ENCODE measurements around the gene MYO7B. TPM values are rescaled to one million over a fixed set of nuclear protein-coding genes. Genes with fewer than 3 reads are reported as not detected.

The MYO7B gene
- total RNA-seq, 4 donors from 2014 or later = 214 to 1,039 (median 594) TPM

DNA sequence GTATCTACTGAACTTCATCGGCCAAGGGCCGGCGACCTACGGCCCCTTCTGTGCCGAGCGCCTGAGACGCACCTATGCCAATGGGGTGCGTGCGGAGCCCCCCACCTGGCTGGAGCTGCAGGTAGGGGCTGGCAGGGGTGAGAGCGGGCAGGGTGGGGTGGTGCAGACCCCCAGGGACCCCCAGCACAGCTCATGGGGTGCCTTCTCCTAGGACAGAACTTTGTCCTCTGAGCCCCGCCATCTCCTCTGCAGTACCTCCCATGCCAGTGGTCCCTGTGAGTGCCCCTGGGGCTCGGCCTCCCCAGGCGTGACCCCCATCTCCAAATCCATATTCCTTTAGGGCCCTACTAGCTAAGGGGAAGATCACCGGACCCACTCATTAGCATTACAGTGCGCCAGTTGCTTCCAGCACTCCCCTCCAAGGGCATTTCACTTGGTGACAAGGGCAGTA is 86.5 kb downstream of the MYO7B start:
- TF ChIP-seq, protein P1, sequence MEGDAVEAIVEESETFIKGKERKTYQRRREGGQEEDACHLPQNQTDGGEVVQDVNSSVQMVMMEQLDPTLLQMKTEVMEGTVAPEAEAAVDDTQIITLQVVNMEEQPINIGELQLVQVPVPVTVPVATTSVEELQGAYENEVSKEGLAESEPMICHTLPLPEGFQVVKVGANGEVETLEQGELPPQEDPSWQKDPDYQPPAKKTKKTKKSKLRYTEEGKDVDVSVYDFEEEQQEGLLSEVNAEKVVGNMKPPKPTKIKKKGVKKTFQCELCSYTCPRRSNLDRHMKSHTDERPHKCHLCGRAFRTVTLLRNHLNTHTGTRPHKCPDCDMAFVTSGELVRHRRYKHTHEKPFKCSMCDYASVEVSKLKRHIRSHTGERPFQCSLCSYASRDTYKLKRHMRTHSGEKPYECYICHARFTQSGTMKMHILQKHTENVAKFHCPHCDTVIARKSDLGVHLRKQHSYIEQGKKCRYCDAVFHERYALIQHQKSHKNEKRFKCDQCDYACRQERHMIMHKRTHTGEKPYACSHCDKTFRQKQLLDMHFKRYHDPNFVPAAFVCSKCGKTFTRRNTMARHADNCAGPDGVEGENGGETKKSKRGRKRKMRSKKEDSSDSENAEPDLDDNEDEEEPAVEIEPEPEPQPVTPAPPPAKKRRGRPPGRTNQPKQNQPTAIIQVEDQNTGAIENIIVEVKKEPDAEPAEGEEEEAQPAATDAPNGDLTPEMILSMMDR (IDR thresholded peaks at IDR 0.05) = no peak
- TF ChIP-seq POLR2A (IDR thresholded peaks at IDR 0.05) = no peak
- peak; percentile 12 to 38 (median 36) for DNase-seq
- peaks cover 0 to 70% (median 0%) of the 10 kb centered on the region in 3 donors for H3K36me3 ChIP-seq
- H3K27ac ChIP-seq = no peak overlapping the region
- no peaks in the 10 kb centered on the region for H3K27me3 ChIP-seq
- H3K4me3 ChIP-seq = no peak overlapping the region
- H3K9me3 ChIP-seq = no peaks in the 10 kb centered on the region
- H3K4me1 ChIP-seq = peaks cover 0 to 12% (median 2%) of the 10 kb centered on the region in 4 donors

DNA sequence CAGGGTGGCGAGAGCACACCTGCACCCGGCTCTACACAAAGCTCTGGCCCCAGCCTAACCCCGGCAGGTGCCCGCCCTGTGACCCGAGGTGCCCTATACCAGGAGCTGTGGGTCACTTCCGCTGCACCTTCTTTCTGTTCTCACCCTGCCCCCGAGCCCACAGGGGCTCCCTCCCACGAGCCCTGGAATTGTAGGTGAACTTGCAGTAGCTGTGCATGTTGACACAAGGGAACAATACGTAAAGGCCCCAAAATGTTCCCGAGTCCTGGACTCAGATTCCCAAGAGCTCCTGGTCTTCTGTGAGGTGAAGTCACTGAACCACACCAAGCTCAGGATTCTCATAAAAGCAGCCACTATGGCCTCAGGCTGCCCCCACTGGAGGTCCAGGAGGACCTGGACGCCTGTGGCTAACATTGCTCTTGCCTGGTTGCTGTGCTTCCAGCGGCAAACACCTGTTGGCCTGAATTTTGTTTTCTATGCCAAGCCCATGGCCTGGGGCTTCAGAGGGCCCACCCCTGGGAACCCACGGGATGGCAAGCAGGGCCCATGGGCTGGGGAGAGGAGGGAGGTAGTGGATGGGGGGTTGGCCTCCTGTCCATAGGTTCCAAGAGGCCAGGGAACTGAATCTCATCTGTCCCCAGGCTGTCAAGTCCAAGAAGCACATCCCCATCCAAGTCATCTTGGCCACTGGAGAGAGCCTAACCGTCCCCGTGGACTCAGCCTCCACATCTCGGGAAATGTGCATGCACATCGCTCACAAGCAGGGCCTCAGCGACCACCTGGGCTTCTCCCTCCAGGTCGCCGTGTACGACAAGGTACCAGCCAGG is 87.3 kb downstream of the MYO7B start:
- Histone ChIP-seq H3K27ac (no peak overlapping the region), H3K36me3 (peaks cover 0 to 71% (median 0%) of the 10 kb centered on the region in 3 donors), H3K27me3 (no peaks in the 10 kb centered on the region), H3K9me3 (no peaks in the 10 kb centered on the region), H3K4me1 (peaks cover 0 to 12% (median 2%) of the 10 kb centered on the region in 4 donors), H3K4me3 (no peak overlapping the region)
- TF ChIP-seq POLR2A (IDR thresholded peaks at IDR 0.05) = no peak
- TF ChIP-seq, protein P1 (IDR thresholded peaks at IDR 0.05) = no peak
- DNase-seq = peak in 2 of 3 donors; percentile 14 to 19

DNA sequence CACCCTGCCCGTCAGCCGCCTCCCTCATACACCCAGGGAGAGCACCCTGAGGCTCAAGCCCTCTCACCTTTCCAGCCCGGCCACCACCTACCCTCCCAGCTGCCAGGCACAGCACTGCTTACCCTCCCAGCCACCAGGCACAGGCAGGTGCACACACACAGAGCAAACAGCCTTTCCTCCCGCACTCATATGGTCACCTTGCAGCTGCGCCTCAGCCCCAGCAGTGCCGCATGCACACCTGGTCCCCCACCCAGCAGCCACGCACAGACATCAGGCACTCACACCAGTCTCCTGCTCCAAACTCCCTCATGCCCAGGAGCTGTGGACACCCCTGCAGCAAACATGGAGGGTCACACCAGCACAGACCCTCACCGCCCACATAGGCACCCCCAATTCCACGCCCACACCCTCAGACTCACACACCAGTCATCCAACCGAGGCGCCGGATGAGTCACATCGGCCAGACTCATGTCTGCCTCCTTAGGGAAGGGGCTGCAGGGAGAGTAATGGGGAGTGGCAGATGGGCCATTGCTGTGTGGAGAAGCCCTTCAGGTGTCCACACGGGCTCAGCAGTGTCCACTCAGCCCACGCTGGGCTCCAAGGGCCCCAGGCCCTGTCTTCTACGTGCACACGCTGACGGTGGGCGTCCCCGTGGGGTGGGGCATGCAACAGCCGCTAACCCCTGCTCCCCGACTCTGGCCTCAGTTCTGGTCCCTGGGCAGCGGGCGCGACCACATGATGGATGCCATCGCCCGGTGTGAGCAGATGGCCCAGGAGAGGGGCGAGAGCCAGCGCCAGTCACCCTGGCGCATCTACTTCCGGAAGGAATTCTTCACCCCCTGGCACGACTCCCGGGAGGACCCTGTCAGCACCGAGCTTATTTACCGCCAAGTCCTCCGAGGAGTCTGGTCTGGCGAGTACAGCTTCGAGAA is 88.2 kb downstream of the MYO7B start:
- Histone ChIP-seq H3K9me3 (no peaks in the 10 kb centered on the region), H3K4me1 (peaks cover 0 to 12% (median 2%) of the 10 kb centered on the region in 4 donors), H3K27me3 (no peaks in the 10 kb centered on the region), H3K27ac (no peak overlapping the region), H3K36me3 (peaks cover 0 to 73% (median 0%) of the 10 kb centered on the region in 3 donors), H3K4me3 (no peak overlapping the region)
- TF ChIP-seq, protein P1 (IDR thresholded peaks at IDR 0.05) = no peak
- TF ChIP-seq POLR2A (IDR thresholded peaks at IDR 0.05) = no peak
- peak in 2 of 3 donors; percentile 41 to 43 for DNase-seq

DNA sequence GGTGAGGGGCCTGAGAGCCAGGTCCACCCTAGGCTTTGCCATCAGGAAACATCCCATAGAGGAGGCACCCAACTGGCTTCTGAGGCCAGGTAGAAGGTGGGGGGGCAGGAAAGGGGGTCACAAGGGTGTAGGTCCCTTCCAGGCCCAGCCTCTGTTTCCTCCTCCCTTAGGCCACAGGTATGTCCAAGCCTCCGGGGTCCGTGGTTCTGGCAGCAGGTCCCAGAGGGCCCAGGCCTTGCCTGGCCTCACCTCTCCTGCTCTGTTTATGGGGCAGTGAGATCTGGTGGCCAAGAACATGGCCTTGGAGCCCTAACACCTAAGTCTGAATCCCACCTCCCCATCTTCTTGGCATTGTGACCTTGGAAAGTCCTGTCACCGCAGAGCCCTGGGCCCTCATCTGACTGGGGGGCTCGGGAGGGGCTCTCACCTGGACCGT is 88.9 kb downstream of the MYO7B start:
- Histone ChIP-seq H3K4me3 (no peak overlapping the region), H3K4me1 (peaks cover 0 to 11% (median 2%) of the 10 kb centered on the region in 4 donors), H3K27ac (no peak overlapping the region), H3K36me3 (peaks cover 0 to 79% (median 0%) of the 10 kb centered on the region in 3 donors), H3K27me3 (no peaks in the 10 kb centered on the region), H3K9me3 (no peaks in the 10 kb centered on the region)
- DNase-seq = peak in 1 of 3 donors; percentile 41
- TF ChIP-seq, protein P1 (IDR thresholded peaks at IDR 0.05) = no peak
- no peak for TF ChIP-seq POLR2A (IDR thresholded peaks at IDR 0.05)

Data from Peyer's patch (tissue), 4 donors.